Measurements from ENCODE around the gene C1orf116. TPM values are rescaled to one million over a fixed set of nuclear protein-coding genes. Genes with fewer than 3 reads are reported as not detected.

Gene C1orf116
- total RNA-seq, 1 experiment from 2014 or later: 2.4 TPM

- POLR2A ChIA-PET: no interaction called here
Measured at GRCh38 chr1:206998816-206999215, 33.7 kb downstream of the C1orf116 start.

GRCh38 chr1:206992790-206993189 lies 39.8 kb downstream of the C1orf116 start:
- no peak overlapping the region for H3K4me3 Mint-ChIP-seq
- ChIA-PET POLR2A (no interaction called here), CTCF (interaction anchor here (0.6 to 1.6 kb wide), 7 partner anchors 11 to 258 kb away, joined by 3 to 5 read pairs (median 3); no protein-coding TSS in a partner anchor)
- ATAC-seq (no peak), DNase-seq (ENCODE audit: low spot score) (no peak)
- TF ChIP-seq KAT7 (CRISPR knock-in tag; IDR thresholded peaks at IDR 0.05; ENCODE audit: borderline replicate concordance): no peak
- no peak for TF ChIP-seq CBFB (CRISPR knock-in tag; IDR thresholded peaks at IDR 0.05; ENCODE audit: low read depth)
- TF ChIP-seq ZNF121 (CRISPR knock-in tag; IDR thresholded peaks at IDR 0.05): no peak
- TF ChIP-seq NR3C1 (CRISPR knock-in tag; conservative IDR thresholded peaks at IDR 0.05; ENCODE audit: low read depth): no peak
- TF ChIP-seq IRF2 (CRISPR knock-in tag; IDR thresholded peaks at IDR 0.05; ENCODE audit: borderline replicate concordance, low read depth): no peak
- TF ChIP-seq ETV6 (CRISPR knock-in tag; IDR thresholded peaks at IDR 0.05): no peak
- TF ChIP-seq JUN (CRISPR knock-in tag; IDR thresholded peaks at IDR 0.05): no peak
- no peak for TF ChIP-seq ELF4 (CRISPR knock-in tag; IDR thresholded peaks at IDR 0.05; ENCODE audit: low read depth)
- no peak for TF ChIP-seq ZNF263 (CRISPR knock-in tag; IDR thresholded peaks at IDR 0.05; ENCODE audit: low read depth)
- no peak for TF ChIP-seq RORB (CRISPR knock-in tag; IDR thresholded peaks at IDR 0.05)
- no peak for TF ChIP-seq TP53 (CRISPR knock-in tag; IDR thresholded peaks at IDR 0.05)
- TF ChIP-seq SP1 (CRISPR knock-in tag; conservative IDR thresholded peaks at IDR 0.05): no peak
- TF ChIP-seq E2F1 (CRISPR knock-in tag; IDR thresholded peaks at IDR 0.05): no peak
- TF ChIP-seq SMAD3 (CRISPR knock-in tag; IDR thresholded peaks at IDR 0.05; ENCODE audit: borderline replicate concordance): no peak
- TF ChIP-seq ATF6 (CRISPR knock-in tag; IDR thresholded peaks at IDR 0.05): no peak
- no peak for TF ChIP-seq GRHL2 (CRISPR knock-in tag; IDR thresholded peaks at IDR 0.05; ENCODE audit: insufficient replicate concordance, severe bottlenecking)
- no peak overlapping the region for H3K27ac Mint-ChIP-seq
- H3K4me1 Mint-ChIP-seq: no peaks in the 10 kb centered on the region
- H3K36me3 Mint-ChIP-seq: no peaks in the 10 kb centered on the region
- no peaks in the 10 kb centered on the region for H3K9me3 Mint-ChIP-seq
- H3K27me3 Mint-ChIP-seq (ENCODE audit: low read depth): peaks cover 11% of the 10 kb centered on the region

More at GRCh38 chr1:206998816-206999215, 33.7 kb downstream of the C1orf116 start:
- TF ChIP-seq PRRX2 (CRISPR knock-in tag; IDR thresholded peaks at IDR 0.05) (no peak), ZNF138 (CRISPR knock-in tag; conservative IDR thresholded peaks at IDR 0.05) (no peak), ZNF219 (CRISPR knock-in tag; IDR thresholded peaks at IDR 0.05; ENCODE audit: borderline replicate concordance) (no peak), JUN (CRISPR knock-in tag; IDR thresholded peaks at IDR 0.05) (no peak), E2F5 (CRISPR knock-in tag; IDR thresholded peaks at IDR 0.05) (no peak), JAZF1 (CRISPR knock-in tag; IDR thresholded peaks at IDR 0.05) (no peak), SP1 (CRISPR knock-in tag; conservative IDR thresholded peaks at IDR 0.05) (no peak), TEAD4 (CRISPR knock-in tag; IDR thresholded peaks at IDR 0.05) (no peak), ZNF121 (CRISPR knock-in tag; IDR thresholded peaks at IDR 0.05) (no peak), GTF2I (CRISPR knock-in tag; conservative IDR thresholded peaks at IDR 0.05) (no peak), ZBTB21 (CRISPR knock-in tag; IDR thresholded peaks at IDR 0.05; ENCODE audit: borderline replicate concordance) (no peak), GRHL2 (CRISPR knock-in tag; IDR thresholded peaks at IDR 0.05; ENCODE audit: insufficient replicate concordance, severe bottlenecking) (no peak), CDX4 (CRISPR knock-in tag; IDR thresholded peaks at IDR 0.05; ENCODE audit: borderline replicate concordance) (no peak)
- DNase-seq (ENCODE audit: low spot score) (no peak), ATAC-seq (no peak)
- no peaks in the 10 kb centered on the region; the same call in 1 of the 2 replicates for H3K27me3 Mint-ChIP-seq (ENCODE audit: low read depth)
- no peaks in the 10 kb centered on the region for H3K36me3 Mint-ChIP-seq
- H3K4me3 Mint-ChIP-seq: no peak overlapping the region
- no peak overlapping the region for H3K27ac Mint-ChIP-seq
- CTCF ChIA-PET: no interaction called here
- H3K9me3 Mint-ChIP-seq: no peaks in the 10 kb centered on the region
- peaks cover 18% of the 10 kb centered on the region for H3K4me1 Mint-ChIP-seq
